GM21619 (cell line): ENCODE measurements around the gene PKNOX2.

Experiments
- ATAC-seq: cut with Tn5 transposase; IDR thresholded peaks from one replicate; pipeline ENCODE4 v1.9.1; 2021; ENCODE audit not compliant: unreplicated experiment

Gene PKNOX2

GRCh38 chr11:125463590-125464269, 299.2 kb downstream of the PKNOX2 start:
- ATAC-seq = no peak

GRCh38 chr11:125464270-125464662, 299.7 kb downstream of the PKNOX2 start:
- ATAC-seq = no peak

GRCh38 chr11:125464666-125465065, 300.1 kb downstream of the PKNOX2 start:
- ATAC-seq = no peak

- ATAC-seq = no peak
These were observed 300.7 kb downstream of the PKNOX2 start for GRCh38 chr11:125465255-125465654.

GRCh38 chr11:125465701-125466100, 301.1 kb downstream of the PKNOX2 start:
- ATAC-seq = no peak

GRCh38 chr11:125468025-125468424, 303.5 kb downstream of the PKNOX2 start:
- ATAC-seq = no peak

- no peak for ATAC-seq
These were observed 304.3 kb downstream of the PKNOX2 start for GRCh38 chr11:125468852-125469251.

- no peak for ATAC-seq
These were observed 305.8 kb downstream of the PKNOX2 start for GRCh38 chr11:125470355-125470754.

- ATAC-seq = no peak
These were observed 312.2 kb downstream of the PKNOX2 start for GRCh38 chr11:125476721-125477120.

- ATAC-seq = no peak
These were observed 314.6 kb downstream of the PKNOX2 start for GRCh38 chr11:125479137-125479536.

GRCh38 chr11:125481531-125481930, 317.0 kb downstream of the PKNOX2 start:
- ATAC-seq = no peak
